Measurements from ENCODE around the gene PCSK6. TPM values are rescaled to one million over a fixed set of nuclear protein-coding genes. Genes with fewer than 3 reads are reported as not detected.

Gene PCSK6
- total RNA-seq, 2 experiments from 2014 or later: 0.28 TPM; not detected in 1

GRCh38 chr15:101498076-101498716 is 8.7 kb upstream of the PCSK6 start:
- Mint-ChIP-seq H3K36me3 (ENCODE audit: low read depth) (no peaks in the 10 kb centered on the region), H3K4me1 (ENCODE audit: low read depth) (peaks cover 11% of the 10 kb centered on the region), H3K4me3 (no peak overlapping the region), H3K27me3 (peaks cover 85% of the 10 kb centered on the region), H3K9me3 (no peaks in the 10 kb centered on the region), H3K27ac (no peak overlapping the region)
- ATAC-seq (ENCODE audit: poor library complexity) (no peak), DNase-seq (no peak)
- intact Hi-C loops (cut with DNase I, micrococcal nuclease): no loop called here
- Histone ChIP-seq H3K4me1 (ENCODE audit: insufficient read depth, low read length) (peaks cover 12% of the 10 kb centered on the region), H3K4me3 (ENCODE audit: low read length) (no peak overlapping the region), H3K9me3 (ENCODE audit: control insufficient read depth in 1 of 2, insufficient read depth in 1 of 2, low read length in 2 of 2) (no peaks in the 10 kb centered on the region), H3K36me3 (ENCODE audit: insufficient read depth, low read length) (no peaks in the 10 kb centered on the region), H3K27me3 (ENCODE audit: control insufficient read depth in 1 of 2, insufficient read depth in 2 of 2, low read length in 2 of 2) (peaks cover 22 to 24% of the 10 kb centered on the region in 2 experiments), H3K27ac (ENCODE audit: low read depth in 1 of 2, low read length in 2 of 2) (no peak overlapping the region)
- no peak for TF ChIP-seq CTCF (IDR thresholded peaks at IDR 0.05)
- ChIA-PET POLR2A (no interaction called here), CTCF (no interaction called here)

GRCh38 chr15:101497484-101498034 is 8.1 kb upstream of the PCSK6 start:
- H3K4me1 Mint-ChIP-seq (ENCODE audit: low read depth): peaks cover 11% of the 10 kb centered on the region
- H3K27me3 ChIP-seq (ENCODE audit: control insufficient read depth in 1 of 2, insufficient read depth in 2 of 2, low read length in 2 of 2): peaks cover 17 to 24% of the 10 kb centered on the region in 2 experiments
- no peak overlapping the region for H3K27ac Mint-ChIP-seq
- H3K36me3 ChIP-seq (ENCODE audit: insufficient read depth, low read length): no peaks in the 10 kb centered on the region
- POLR2A ChIA-PET: no interaction called here
- no peak overlapping the region for H3K4me3 ChIP-seq (ENCODE audit: low read length)
- H3K4me3 Mint-ChIP-seq: no peak overlapping the region
- CTCF ChIA-PET: no interaction called here
- H3K9me3 Mint-ChIP-seq: no peaks in the 10 kb centered on the region
- peaks cover 12% of the 10 kb centered on the region for H3K4me1 ChIP-seq (ENCODE audit: insufficient read depth, low read length)
- H3K27me3 Mint-ChIP-seq: peaks cover 85% of the 10 kb centered on the region
- no peaks in the 10 kb centered on the region for H3K36me3 Mint-ChIP-seq (ENCODE audit: low read depth)
- DNase-seq (no peak), ATAC-seq (ENCODE audit: poor library complexity) (no peak)
- intact Hi-C loops (cut with DNase I, micrococcal nuclease): no loop called here
- no peaks in the 10 kb centered on the region for H3K9me3 ChIP-seq (ENCODE audit: control insufficient read depth in 1 of 2, insufficient read depth in 1 of 2, low read length in 2 of 2)
- no peak overlapping the region for H3K27ac ChIP-seq (ENCODE audit: low read depth in 1 of 2, low read length in 2 of 2)
- no peak for TF ChIP-seq CTCF (IDR thresholded peaks at IDR 0.05)

GRCh38 chr15:101497017-101497416 is 7.5 kb upstream of the PCSK6 start:
- peaks cover 19 to 24% of the 10 kb centered on the region in 2 experiments for H3K27me3 ChIP-seq (ENCODE audit: control insufficient read depth in 1 of 2, insufficient read depth in 2 of 2, low read length in 2 of 2)
- POLR2A ChIA-PET: no interaction called here
- intact Hi-C loops (cut with DNase I, micrococcal nuclease): no loop called here
- Mint-ChIP-seq H3K27me3 (peaks cover 88% of the 10 kb centered on the region), H3K9me3 (no peaks in the 10 kb centered on the region), H3K27ac (no peak overlapping the region), H3K4me3 (no peak overlapping the region), H3K4me1 (ENCODE audit: low read depth) (peaks cover 11% of the 10 kb centered on the region), H3K36me3 (ENCODE audit: low read depth) (no peaks in the 10 kb centered on the region)
- ATAC-seq (ENCODE audit: poor library complexity) (no peak), DNase-seq (no peak)
- H3K4me3 ChIP-seq (ENCODE audit: low read length): no peak overlapping the region
- H3K9me3 ChIP-seq (ENCODE audit: control insufficient read depth in 1 of 2, insufficient read depth in 1 of 2, low read length in 2 of 2): no peaks in the 10 kb centered on the region
- H3K36me3 ChIP-seq (ENCODE audit: insufficient read depth, low read length): no peaks in the 10 kb centered on the region
- CTCF ChIA-PET: no interaction called here
- no peak for TF ChIP-seq CTCF (IDR thresholded peaks at IDR 0.05)
- H3K27ac ChIP-seq (ENCODE audit: low read depth in 1 of 2, low read length in 2 of 2): no peak overlapping the region
- peaks cover 9% of the 10 kb centered on the region for H3K4me1 ChIP-seq (ENCODE audit: insufficient read depth, low read length)

All from CD4-positive, alpha-beta T cell (primary cell).